Measurements from ENCODE around the gene YES1. TPM values are rescaled to one million over a fixed set of nuclear protein-coding genes. Genes with fewer than 3 reads are reported as not detected.

YES1 gene
- total and polyA plus RNA-seq, 12 donors: 11.5 to 84.1 (median 42.5) TPM

- no peak overlapping the region for H3K4me3 ChIP-seq
- TF ChIP-seq POLR2A (IDR thresholded peaks at IDR 0.05): no peak
- TF ChIP-seq CTCF (IDR thresholded peaks at IDR 0.05): no peak
- H3K9me3 ChIP-seq (replicated peaks in 1 of 3): no peaks in the 10 kb centered on the region
- DNase-seq: no peak
- peaks cover 7 to 25% of the 10 kb centered on the region in 2 donors for H3K4me1 ChIP-seq (replicated peaks in 1 of 2)
- no peak overlapping the region for H3K27ac ChIP-seq
- 52 to 88% (median 80%) methylated on average over 2 of the region's 2 CpGs for WGBS, 4 donors
- no peaks in the 10 kb centered on the region for H3K27me3 ChIP-seq
- H3K36me3 ChIP-seq (replicated peaks in 1 of 2): no peaks in the 10 kb centered on the region
- intact Hi-C loops (cut with DNase I): loop anchor here in 1 of 2 donors (5.0 to 10.0 kb wide), 2 partner anchors 101 to 213 kb away; no protein-coding TSS in a partner anchor
These were observed 25.9 kb upstream of the YES1 start for GRCh38 chr18:837922-838321.

GRCh38 chr18:834082-834720 lies 22.2 kb upstream of the YES1 start:
- Histone ChIP-seq H3K9me3 (replicated peaks in 1 of 3) (no peaks in the 10 kb centered on the region), H3K36me3 (replicated peaks in 1 of 2) (no peaks in the 10 kb centered on the region), H3K27ac (no peak overlapping the region), H3K4me3 (no peak overlapping the region), H3K4me1 (replicated peaks in 1 of 2) (peaks cover 5 to 27% of the 10 kb centered on the region in 2 donors), H3K27me3 (no peaks in the 10 kb centered on the region)
- intact Hi-C loops (cut with DNase I): loop anchor here (5.0 to 10.0 kb wide), 3 partner anchors 92 to 209 kb away; no protein-coding TSS in a partner anchor
- whole genome bisulfite sequencing, 4 donors: 73 to 82% (median 77%) methylated on average over 8 of the region's 8 CpGs
- DNase-seq: no peak
- TF ChIP-seq CTCF (IDR thresholded peaks at IDR 0.05) (no peak), POLR2A (IDR thresholded peaks at IDR 0.05) (no peak)

- Histone ChIP-seq H3K4me1 (replicated peaks in 1 of 2) (peaks cover 5 to 23% of the 10 kb centered on the region in 2 donors), H3K27me3 (no peaks in the 10 kb centered on the region), H3K36me3 (replicated peaks in 1 of 2) (no peaks in the 10 kb centered on the region), H3K4me3 (no peak overlapping the region), H3K9me3 (replicated peaks in 1 of 3) (no peaks in the 10 kb centered on the region), H3K27ac (no peak overlapping the region)
- no peak for DNase-seq
- intact Hi-C loops (cut with DNase I): loop anchor here (5.0 to 10.0 kb wide), 3 partner anchors 91 to 208 kb away; no protein-coding TSS in a partner anchor
- 72 to 97% (median 88%) methylated on average over 4 of the region's 4 CpGs for WGBS, 4 donors
- no peak for TF ChIP-seq POLR2A (IDR thresholded peaks at IDR 0.05)
- no peak for TF ChIP-seq CTCF (IDR thresholded peaks at IDR 0.05)
These were observed 21.2 kb upstream of the YES1 start for GRCh38 chr18:833197-833596.

GRCh38 chr18:832085-832681 lies 20.1 kb upstream of the YES1 start:
- Histone ChIP-seq H3K36me3 (replicated peaks in 1 of 2) (no peaks in the 10 kb centered on the region), H3K4me1 (replicated peaks in 1 of 2) (peaks cover 5 to 23% of the 10 kb centered on the region in 2 donors), H3K27ac (no peak overlapping the region), H3K27me3 (no peaks in the 10 kb centered on the region), H3K9me3 (replicated peaks in 1 of 3) (no peaks in the 10 kb centered on the region), H3K4me3 (peak overlapping the region in 1 of 4 donors; percentile 23)
- peak; percentile 33 to 76 (median 52) for DNase-seq
- intact Hi-C loops (cut with DNase I): loop anchor here (5.0 to 10.0 kb wide), 3 partner anchors 90 to 207 kb away; no protein-coding TSS in a partner anchor
- WGBS, 4 donors: 16 to 22% (median 19%) methylated on average over 16 of the region's 16 CpGs
- TF ChIP-seq CTCF (IDR thresholded peaks at IDR 0.05): no peak
- no peak for TF ChIP-seq POLR2A (IDR thresholded peaks at IDR 0.05)
